Suprapubic skin (tissue), 4 donors: ENCODE data around the gene PDP2.

ENCODE experiments used
- CTCF ChIP-seq, 2 donors: fragments of 200-600 bp in 1 of 2; fragments of 450-650 bp in 1 of 2; sonication (generic) in 1 of 2; IDR thresholded peaks; one replicate each; pipeline ENCODE4 v1.5.1; 2016 to 2019; ENCODE audit warnings: antibody characterized with exemption in 2 of 2, mild to moderate bottlenecking in 1 of 2, moderate library complexity in 1 of 2
- EP300 ChIP-seq: sonication (generic); formaldehyde crosslinking; IDR thresholded peaks from one replicate; pipeline ENCODE4 v1.6.1; 2017; ENCODE audit warnings: antibody characterized with exemption
- POLR2A ChIP-seq, 2 donors: fragments of 450-650 bp; IDR thresholded peaks; one replicate each; pipeline ENCODE4 v1.6.1; 2017; ENCODE audit warnings: antibody characterized with exemption in 2 of 2, mild to moderate bottlenecking in 2 of 2, moderate library complexity in 2 of 2
- POLR2AphosphoS5 ChIP-seq, 3 donors: sonication (generic); formaldehyde crosslinking; IDR thresholded peaks; one replicate each; pipeline ENCODE4 v1.6.1; 2017; ENCODE audit warnings: antibody characterized with exemption in 3 of 3

- TF ChIP-seq CTCF (IDR thresholded peaks at IDR 0.05) (no peak), POLR2A (IDR thresholded peaks at IDR 0.05) (no peak), POLR2AphosphoS5 (IDR thresholded peaks at IDR 0.05) (no peak), EP300 (no peak)
Measured at GRCh38 chr16:66841366-66841765, 38.9 kb upstream of the PDP2 start.
